ELR (cell line): Measurements from ENCODE around the gene DNAJB6.

Experiments
- DNase-seq: peaks from one replicate; pipeline ENCODE4 v3.0.0-alpha.2; 2015; ENCODE audit warnings: low read depth

Gene DNAJB6

GRCh38 chr7:157336383-157337315 lies at the start of gene DNAJB6:
TSS of gene DNAJB6 (plus strand) at chr7:157337004. CDS start at chr7:157358573, 21,569 bp downstream.
- peak; percentile 91 for DNase-seq

- no peak for DNase-seq
Measured at GRCh38 chr7:157291404-157292080, 45.3 kb upstream of the DNAJB6 start.

DNA sequence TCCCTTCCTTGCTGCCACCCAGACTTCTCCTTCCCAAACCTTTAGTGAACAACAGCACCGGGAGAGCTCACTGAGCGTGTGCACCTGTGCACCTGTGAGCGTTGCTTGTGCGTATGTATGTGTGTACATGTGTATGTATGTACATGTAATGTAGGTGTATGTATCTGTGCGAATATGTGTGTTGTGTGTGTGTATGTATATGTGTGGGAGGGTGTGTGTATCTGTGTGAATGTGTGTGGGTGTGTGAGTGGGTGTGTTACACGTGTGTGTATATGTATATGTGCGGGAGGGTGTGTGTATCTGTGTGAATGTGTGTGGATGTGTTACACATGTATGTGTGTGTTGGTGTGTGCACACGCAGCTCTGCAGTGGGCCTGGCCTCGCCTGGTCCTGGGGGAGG lies 44.5 kb upstream of the DNAJB6 start:
- no peak for DNase-seq

- no peak for DNase-seq
Measured at GRCh38 chr7:157292770-157293412, 43.9 kb upstream of the DNAJB6 start.

GRCh38 chr7:157293413-157293788 lies 43.4 kb upstream of the DNAJB6 start:
- DNase-seq = no peak

GRCh38 chr7:157294773-157295172 lies 42.0 kb upstream of the DNAJB6 start:
- no peak for DNase-seq

DNA sequence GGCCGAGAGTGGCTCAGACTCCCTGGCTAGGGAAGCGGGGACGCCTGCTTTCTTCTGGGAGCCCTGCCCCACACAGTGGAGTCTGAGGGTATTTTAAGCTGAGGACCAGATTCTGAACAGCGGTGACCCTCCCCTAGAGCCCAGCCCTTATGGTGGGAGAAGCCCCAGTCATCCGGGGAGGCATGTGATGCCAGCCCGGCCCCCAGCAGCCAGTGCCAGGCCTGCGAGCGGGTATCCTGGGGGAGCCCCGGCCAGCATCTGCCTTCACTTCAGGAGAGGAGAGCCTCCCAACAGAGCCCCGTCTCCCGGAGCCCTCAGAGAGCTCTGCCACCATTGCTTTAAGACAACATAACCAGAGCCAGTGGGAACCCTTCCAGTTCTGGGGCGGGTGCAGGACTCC lies 41.5 kb upstream of the DNAJB6 start:
- DNase-seq = no peak

GRCh38 chr7:157297185-157297584 lies 39.6 kb upstream of the DNAJB6 start:
- DNase-seq = no peak

DNA sequence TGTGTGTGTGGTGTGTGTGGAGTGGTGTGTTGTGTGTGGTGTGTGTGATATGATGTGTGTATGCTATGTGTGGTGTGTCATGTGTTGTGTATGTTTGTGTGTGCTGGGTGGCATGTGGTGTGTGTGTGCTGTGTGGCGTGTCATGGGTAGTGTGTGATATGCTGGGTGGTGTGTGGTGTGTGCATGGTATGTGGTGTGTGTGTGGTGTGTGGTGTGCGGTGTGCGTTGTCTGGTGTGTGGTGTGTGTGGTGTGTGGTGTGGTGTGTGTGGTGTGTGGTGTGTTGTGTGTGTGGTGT lies 37.5 kb upstream of the DNAJB6 start:
- no peak for DNase-seq

- no peak for DNase-seq
Measured at GRCh38 chr7:157299613-157300368, 37.0 kb upstream of the DNAJB6 start.

GRCh38 chr7:157300369-157300825 lies 36.4 kb upstream of the DNAJB6 start:
- DNase-seq = no peak

- no peak for DNase-seq
Measured at GRCh38 chr7:157301610-157302120, 35.1 kb upstream of the DNAJB6 start.

DNA sequence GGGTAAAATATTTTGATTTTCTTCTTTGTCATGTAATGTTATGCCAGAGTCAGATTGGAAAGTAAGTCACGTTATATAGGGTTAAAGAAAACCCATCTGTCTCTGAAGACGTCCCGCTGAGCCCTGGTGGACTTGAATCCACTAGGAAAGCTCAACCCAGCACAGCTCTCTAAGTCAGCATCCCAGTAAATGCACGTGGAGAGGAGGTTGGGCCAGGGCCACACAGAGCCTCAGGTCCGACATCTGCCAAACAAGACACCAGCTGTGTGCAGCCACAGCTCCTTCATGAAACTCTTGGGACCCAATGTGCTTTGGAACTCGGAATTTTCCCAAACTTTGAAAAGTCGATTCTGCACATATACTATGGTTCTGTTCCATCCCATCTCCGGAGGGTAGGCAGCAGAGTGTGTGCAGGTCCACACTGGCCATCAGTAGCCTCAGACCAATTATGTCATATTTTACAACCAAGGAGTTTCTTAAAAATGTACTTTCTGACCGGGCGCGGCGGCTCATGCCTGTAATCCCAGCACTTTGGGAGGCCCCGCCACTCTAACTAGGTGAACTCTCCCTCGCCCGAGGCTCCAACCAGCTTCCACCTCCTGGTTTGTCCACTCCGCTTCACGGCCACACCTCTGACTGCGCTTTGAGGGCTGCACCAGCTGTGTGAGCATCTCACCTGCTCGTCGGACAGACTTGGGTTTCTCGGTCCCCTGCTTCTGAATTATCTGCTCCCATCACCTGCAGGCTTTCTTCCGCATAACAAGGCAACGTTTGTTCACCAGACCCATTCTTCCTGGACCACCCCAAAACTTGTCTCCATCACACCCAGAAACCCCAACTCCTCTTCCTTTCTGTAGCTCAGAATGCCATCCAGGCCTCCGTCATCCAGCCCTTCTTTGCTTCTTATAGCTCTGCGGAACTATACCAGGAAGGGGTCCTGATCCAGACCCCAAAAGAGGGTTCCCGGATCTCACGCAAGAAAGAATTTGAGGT lies 29.7 kb upstream of the DNAJB6 start:
- no peak for DNase-seq

- DNase-seq = peak; percentile 98
Measured at GRCh38 chr7:157309988-157310668, 26.7 kb upstream of the DNAJB6 start.

DNA sequence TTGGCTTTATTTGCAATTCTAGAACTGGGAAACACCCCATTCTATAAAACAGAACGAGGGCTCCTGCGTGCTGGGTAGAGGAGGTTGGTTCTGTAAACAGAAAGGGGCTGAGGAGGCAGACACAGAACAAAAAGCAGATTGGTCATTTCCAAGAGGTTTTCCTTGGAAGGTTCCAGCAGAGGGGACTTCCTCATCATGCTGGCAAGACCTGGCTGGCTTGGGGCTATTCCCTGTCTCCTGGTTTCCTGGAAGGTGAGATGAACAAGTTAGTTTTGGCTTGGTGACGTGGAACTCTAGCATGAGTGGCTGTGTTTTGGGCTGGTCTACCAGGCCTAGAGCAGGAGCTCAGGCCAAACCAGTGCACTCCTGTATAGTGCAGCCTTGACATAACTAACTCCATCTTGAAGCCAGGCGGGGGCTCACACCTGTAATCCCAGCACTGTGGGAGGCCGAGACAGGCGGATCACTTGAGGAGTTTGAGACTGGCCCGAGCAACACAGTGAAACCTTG lies 26.1 kb upstream of the DNAJB6 start:
- peak; percentile 45 for DNase-seq

GRCh38 chr7:157312941-157313340 lies 23.9 kb upstream of the DNAJB6 start:
- no peak for DNase-seq

DNA sequence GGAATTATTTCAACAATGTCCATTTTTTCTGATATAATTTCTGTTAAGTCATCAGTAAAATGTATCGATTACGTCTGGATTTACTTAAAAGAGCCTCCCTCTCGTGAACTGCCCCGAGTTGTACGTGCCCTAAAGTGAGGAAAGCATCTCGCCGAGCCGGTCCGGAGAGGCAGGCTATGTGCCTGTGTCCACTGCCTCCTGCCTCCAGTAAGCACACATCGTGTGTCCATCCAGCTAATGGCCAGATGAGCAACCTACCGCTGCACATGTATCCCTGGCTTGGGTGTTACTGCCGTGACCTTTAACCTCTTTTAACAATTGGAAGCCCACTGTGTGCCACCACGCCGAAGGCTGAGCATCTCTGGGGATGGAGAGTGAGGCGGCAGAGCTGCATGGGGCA lies 23.2 kb upstream of the DNAJB6 start:
- no peak for DNase-seq

DNA sequence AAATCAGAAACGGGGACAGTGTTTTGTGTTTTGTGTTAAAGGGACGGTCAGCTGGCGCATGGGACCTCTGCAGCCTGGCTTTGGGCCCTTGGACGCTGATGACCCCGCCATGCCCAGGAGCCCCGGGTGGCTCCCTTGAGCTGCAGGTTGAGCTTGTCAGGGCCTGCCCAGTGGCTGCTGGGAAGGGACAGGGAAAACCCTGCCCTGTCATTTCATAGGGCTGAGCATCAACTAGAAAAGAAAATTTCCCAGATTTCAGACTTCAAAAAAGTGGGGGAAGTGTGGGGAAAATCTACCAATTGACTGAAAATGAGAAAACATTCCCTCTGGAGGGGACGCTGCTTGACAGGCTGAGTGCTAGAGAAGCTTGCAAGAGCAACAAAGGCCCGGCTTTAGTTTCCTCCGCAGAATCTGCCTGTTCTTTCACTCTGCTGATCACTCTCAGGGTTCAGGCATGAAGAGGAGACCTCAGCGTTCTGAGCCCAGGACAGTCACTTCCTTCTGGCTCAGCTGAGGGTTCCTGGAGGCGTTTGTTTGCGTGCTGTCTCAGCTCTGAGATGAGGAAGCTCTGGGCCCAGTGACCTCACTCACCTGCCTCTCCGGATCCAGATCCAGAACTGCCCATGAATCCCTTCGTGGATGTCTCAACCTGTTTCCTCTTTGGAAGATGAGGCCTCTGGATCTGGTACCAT lies 18.6 kb upstream of the DNAJB6 start:
- DNase-seq = peak; percentile 92

DNA sequence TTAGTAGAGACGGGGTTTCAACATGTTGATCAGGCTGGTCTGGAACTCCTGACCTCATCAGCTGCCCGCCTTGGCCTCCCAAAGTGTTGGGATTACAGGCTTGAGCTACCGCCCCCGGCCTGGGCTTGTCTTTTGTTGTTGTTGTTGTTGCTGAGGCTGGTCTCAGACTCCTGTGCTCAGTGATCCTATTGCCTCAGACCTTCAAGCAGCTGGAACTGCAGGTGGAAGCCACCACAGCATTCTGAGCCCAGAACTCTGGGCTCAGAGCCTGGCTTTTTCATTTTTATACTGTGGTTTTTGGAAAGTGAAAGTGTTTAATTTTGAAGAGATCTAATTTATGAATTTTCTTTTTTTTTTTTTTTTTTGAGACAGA lies 16.2 kb upstream of the DNAJB6 start:
- DNase-seq = no peak
